ENCODE results near the gene CFB.
"Not testable (repeated sequence)": the region's sequence is repeated elsewhere in the genome, so short reads cannot be mapped to it uniquely, and the experiment has no call there.

DNA sequence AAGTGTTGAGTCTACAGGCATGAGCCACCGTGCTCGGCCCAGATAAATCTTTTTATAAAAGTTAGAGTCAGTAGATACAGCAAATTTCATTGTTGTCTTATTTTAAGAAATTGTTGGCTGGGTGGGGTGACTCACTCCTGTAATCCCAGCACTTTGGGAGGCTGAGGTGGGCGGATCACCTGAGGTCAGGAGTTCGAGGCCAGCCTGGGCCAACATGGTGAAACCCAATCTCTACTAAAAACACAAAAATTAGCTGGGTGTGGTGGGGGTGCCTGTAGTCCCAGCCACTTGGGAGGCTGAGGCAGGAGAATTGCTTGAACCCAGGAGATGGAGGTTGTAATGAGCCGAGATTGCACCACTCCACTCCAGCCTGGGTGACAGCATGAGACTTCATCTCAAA, 37.6 kb upstream of the CFB start:
- not testable (repeated sequence) for TF ChIP-seq NFYB (CRISPR knock-in tag; conservative IDR thresholded peaks at IDR 0.05; ENCODE audit: low read depth); SP1 (CRISPR knock-in tag; conservative IDR thresholded peaks at IDR 0.05); GTF2I (CRISPR knock-in tag; conservative IDR thresholded peaks at IDR 0.05); FOXP1 (CRISPR knock-in tag; IDR thresholded peaks at IDR 0.05; ENCODE audit: borderline replicate concordance); TEAD4 (CRISPR knock-in tag; IDR thresholded peaks at IDR 0.05); FOXK1 (CRISPR knock-in tag; IDR thresholded peaks at IDR 0.05); ZNF232 (CRISPR knock-in tag; IDR thresholded peaks at IDR 0.05)
- TF ChIP-seq, protein P1, sequence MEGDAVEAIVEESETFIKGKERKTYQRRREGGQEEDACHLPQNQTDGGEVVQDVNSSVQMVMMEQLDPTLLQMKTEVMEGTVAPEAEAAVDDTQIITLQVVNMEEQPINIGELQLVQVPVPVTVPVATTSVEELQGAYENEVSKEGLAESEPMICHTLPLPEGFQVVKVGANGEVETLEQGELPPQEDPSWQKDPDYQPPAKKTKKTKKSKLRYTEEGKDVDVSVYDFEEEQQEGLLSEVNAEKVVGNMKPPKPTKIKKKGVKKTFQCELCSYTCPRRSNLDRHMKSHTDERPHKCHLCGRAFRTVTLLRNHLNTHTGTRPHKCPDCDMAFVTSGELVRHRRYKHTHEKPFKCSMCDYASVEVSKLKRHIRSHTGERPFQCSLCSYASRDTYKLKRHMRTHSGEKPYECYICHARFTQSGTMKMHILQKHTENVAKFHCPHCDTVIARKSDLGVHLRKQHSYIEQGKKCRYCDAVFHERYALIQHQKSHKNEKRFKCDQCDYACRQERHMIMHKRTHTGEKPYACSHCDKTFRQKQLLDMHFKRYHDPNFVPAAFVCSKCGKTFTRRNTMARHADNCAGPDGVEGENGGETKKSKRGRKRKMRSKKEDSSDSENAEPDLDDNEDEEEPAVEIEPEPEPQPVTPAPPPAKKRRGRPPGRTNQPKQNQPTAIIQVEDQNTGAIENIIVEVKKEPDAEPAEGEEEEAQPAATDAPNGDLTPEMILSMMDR (IDR thresholded peaks at IDR 0.05): not testable (repeated sequence)
- TF ChIP-seq, protein P2, sequence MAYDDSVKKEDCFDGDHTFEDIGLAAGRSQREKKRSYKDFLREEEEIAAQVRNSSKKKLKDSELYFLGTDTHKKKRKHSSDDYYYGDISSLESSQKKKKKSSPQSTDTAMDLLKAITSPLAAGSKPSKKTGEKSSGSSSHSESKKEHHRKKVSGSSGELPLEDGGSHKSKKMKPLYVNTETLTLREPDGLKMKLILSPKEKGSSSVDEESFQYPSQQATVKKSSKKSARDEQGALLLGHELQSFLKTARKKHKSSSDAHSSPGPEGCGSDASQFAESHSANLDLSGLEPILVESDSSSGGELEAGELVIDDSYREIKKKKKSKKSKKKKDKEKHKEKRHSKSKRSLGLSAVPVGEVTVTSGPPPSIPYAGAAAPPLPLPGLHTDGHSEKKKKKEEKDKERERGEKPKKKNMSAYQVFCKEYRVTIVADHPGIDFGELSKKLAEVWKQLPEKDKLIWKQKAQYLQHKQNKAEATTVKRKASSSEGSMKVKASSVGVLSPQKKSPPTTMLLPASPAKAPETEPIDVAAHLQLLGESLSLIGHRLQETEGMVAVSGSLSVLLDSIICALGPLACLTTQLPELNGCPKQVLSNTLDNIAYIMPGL (CRISPR knock-in tag; IDR thresholded peaks at IDR 0.05): not testable (repeated sequence)
- TF ChIP-seq, protein P3, sequence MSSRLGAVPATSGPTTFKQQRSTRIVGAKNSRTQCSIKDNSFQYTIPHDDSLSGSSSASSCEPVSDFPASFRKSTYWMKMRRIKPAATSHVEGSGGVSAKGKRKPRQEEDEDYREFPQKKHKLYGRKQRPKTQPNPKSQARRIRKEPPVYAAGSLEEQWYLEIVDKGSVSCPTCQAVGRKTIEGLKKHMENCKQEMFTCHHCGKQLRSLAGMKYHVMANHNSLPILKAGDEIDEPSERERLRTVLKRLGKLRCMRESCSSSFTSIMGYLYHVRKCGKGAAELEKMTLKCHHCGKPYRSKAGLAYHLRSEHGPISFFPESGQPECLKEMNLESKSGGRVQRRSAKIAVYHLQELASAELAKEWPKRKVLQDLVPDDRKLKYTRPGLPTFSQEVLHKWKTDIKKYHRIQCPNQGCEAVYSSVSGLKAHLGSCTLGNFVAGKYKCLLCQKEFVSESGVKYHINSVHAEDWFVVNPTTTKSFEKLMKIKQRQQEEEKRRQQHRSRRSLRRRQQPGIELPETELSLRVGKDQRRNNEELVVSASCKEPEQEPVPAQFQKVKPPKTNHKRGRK (CRISPR knock-in tag; IDR thresholded peaks at IDR 0.05; ENCODE audit: borderline replicate concordance): not testable (repeated sequence)
- TF ChIP-seq, protein P4, sequence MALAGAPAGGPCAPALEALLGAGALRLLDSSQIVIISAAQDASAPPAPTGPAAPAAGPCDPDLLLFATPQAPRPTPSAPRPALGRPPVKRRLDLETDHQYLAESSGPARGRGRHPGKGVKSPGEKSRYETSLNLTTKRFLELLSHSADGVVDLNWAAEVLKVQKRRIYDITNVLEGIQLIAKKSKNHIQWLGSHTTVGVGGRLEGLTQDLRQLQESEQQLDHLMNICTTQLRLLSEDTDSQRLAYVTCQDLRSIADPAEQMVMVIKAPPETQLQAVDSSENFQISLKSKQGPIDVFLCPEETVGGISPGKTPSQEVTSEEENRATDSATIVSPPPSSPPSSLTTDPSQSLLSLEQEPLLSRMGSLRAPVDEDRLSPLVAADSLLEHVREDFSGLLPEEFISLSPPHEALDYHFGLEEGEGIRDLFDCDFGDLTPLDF (CRISPR knock-in tag; IDR thresholded peaks at IDR 0.05): not testable (repeated sequence)
- TF ChIP-seq, protein P5, sequence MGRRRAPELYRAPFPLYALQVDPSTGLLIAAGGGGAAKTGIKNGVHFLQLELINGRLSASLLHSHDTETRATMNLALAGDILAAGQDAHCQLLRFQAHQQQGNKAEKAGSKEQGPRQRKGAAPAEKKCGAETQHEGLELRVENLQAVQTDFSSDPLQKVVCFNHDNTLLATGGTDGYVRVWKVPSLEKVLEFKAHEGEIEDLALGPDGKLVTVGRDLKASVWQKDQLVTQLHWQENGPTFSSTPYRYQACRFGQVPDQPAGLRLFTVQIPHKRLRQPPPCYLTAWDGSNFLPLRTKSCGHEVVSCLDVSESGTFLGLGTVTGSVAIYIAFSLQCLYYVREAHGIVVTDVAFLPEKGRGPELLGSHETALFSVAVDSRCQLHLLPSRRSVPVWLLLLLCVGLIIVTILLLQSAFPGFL (CRISPR knock-in tag; IDR thresholded peaks at IDR 0.05; ENCODE audit: borderline replicate concordance): not testable (repeated sequence)
- TF ChIP-seq, protein P6, sequence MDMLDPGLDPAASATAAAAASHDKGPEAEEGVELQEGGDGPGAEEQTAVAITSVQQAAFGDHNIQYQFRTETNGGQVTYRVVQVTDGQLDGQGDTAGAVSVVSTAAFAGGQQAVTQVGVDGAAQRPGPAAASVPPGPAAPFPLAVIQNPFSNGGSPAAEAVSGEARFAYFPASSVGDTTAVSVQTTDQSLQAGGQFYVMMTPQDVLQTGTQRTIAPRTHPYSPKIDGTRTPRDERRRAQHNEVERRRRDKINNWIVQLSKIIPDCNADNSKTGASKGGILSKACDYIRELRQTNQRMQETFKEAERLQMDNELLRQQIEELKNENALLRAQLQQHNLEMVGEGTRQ (CRISPR knock-in tag; IDR thresholded peaks at IDR 0.05): not testable (repeated sequence)
- TF ChIP-seq, protein P7, sequence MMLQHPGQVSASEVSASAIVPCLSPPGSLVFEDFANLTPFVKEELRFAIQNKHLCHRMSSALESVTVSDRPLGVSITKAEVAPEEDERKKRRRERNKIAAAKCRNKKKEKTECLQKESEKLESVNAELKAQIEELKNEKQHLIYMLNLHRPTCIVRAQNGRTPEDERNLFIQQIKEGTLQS (CRISPR knock-in tag; conservative IDR thresholded peaks at IDR 0.05): not testable (repeated sequence)
